Neural progenitor cell (in vitro differentiated cells): ENCODE data around the gene MYB. TPM values are rescaled to one million over a fixed set of nuclear protein-coding genes. Genes with fewer than 3 reads are reported as not detected.

Experiments used
- DNase-seq: peaks from one replicate; pipeline ENCODE4 v3.0.0-alpha.2; 2016; ENCODE audit warnings: low spot score
- H2AFZ ChIP-seq: fragments of 200-600 bp; sonication (generic); replicated peaks from 2 replicates; pipeline ENCODE4 v1.6.1; 2016; ENCODE audit warnings: antibody characterized with exemption
- H3F3A ChIP-seq: fragments of 200-600 bp; sonication (generic); 2 replicates; pipeline ENCODE4 v1.6.1; 2016; ENCODE audit warnings: antibody characterized with exemption, low read depth
- H3K27ac ChIP-seq: fragments of 200-600 bp; sonication (generic); 2 replicates; pipeline ENCODE4 v1.5.1; 2016; ENCODE audit warnings: mild to moderate bottlenecking
- H3K27me3 ChIP-seq: fragments of 200-600 bp; sonication (generic); 2 replicates; pipeline ENCODE4 v1.6.1; 2016; ENCODE audit warnings: mild to moderate bottlenecking, moderate library complexity
- H3K36me3 ChIP-seq: fragments of 200-600 bp; sonication (generic); 2 replicates; pipeline ENCODE4 v1.5.1; 2016
- H3K4me1 ChIP-seq: fragments of 200-600 bp; sonication (generic); 2 replicates; pipeline ENCODE4 v1.6.1; 2016; ENCODE audit warnings: mixed run types
- H3K4me2 ChIP-seq: fragments of 200-600 bp; sonication (generic); 2 replicates; pipeline ENCODE4 v1.6.1; 2016
- H3K4me3 ChIP-seq: fragments of 200-600 bp; sonication (generic); 2 replicates; pipeline ENCODE4 v1.5.1; 2016
- H3K79me2 ChIP-seq: fragments of 200-600 bp; sonication (generic); 2 replicates; pipeline ENCODE4 v1.6.1; 2016; ENCODE audit warnings: low read depth
- H3K9ac ChIP-seq: fragments of 200-600 bp; sonication (generic); 2 replicates; pipeline ENCODE4 v1.6.1; 2016
- H3K9me3 ChIP-seq: fragments of 200-600 bp; sonication (generic); 2 replicates; pipeline ENCODE4 v1.5.1; 2016; ENCODE audit warnings: low read depth
- H4K20me1 ChIP-seq: fragments of 200-600 bp; sonication (generic); 2 replicates; pipeline ENCODE4 v1.6.1; 2016; ENCODE audit warnings: low read depth
- H3K27ac Mint-ChIP-seq: 3 replicates; pipeline ENCODE4 v1.8.0; 2021; ENCODE audit warnings: mixed read lengths
- H3K27me3 Mint-ChIP-seq: 2 replicates; pipeline ENCODE4 v1.8.0; 2022; ENCODE audit warnings: low read depth, mild to moderate bottlenecking, inconsistent platforms, moderate library complexity, mixed read lengths; ENCODE audit not compliant: insufficient read depth
- H3K36me3 Mint-ChIP-seq: 3 replicates; pipeline ENCODE4 v1.8.0; 2021; ENCODE audit warnings: mixed read lengths
- H3K4me1 Mint-ChIP-seq: 3 replicates; pipeline ENCODE4 v1.8.0; 2021; ENCODE audit warnings: mixed read lengths
- H3K4me3 Mint-ChIP-seq: 3 replicates; pipeline ENCODE4 v1.8.0; 2021; ENCODE audit warnings: mild to moderate bottlenecking, moderate library complexity, mixed read lengths
- H3K9me3 Mint-ChIP-seq: 3 replicates; pipeline ENCODE4 v1.8.0; 2020; ENCODE audit warnings: mixed read lengths
- EZH2 ChIP-seq: fragments of 200-600 bp; sonication (generic); IDR thresholded peaks from 2 replicates; pipeline ENCODE4 v1.6.1; 2017; ENCODE audit warnings: antibody characterized with exemption, mild to moderate bottlenecking, moderate library complexity
- EZH2phosphoT487 ChIP-seq: fragments of 200-600 bp; sonication (generic); IDR thresholded peaks from 2 replicates; pipeline ENCODE4 v1.6.1; 2017; ENCODE audit warnings: antibody characterized with exemption
- total RNA-seq: library from RNA; depleted of rRNA; stranded (reverse); fragments of >200 nt; gene quantifications from 2 replicates; pipeline ENCODE4 v1.2.3, GENCODE V29; 2015; ENCODE audit warnings: low replicate concordance
- TF ChIP-seq, protein P1 (sequence below): fragments of 200-600 bp; sonication (generic); IDR thresholded peaks from 2 replicates; pipeline ENCODE4 v1.5.1; 2017; ENCODE audit warnings: antibody characterized with exemption, mild to moderate bottlenecking

The MYB gene
- total RNA-seq, 1 donor from 2014 or later = 3.0 TPM

DNA sequence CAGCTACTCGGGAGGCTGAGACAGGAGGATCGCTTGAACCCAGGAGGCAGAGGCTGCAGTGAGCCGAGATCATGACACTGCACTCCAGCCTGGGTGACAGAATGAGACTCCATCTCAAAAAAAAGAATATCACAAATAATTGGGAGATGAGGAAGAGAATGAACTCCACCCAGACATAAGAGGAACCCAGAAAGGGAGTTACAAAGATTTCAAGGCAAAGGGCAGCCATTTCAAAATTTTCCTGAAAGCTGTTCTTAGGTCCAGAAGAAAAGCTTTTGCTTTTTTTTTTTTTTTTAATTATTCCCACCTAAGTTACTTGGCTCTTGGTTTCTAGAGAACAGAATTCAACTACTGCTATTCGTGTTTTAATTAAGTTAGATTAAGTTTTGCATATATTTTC is 23.8 kb downstream of the MYB start:
- Mint-ChIP-seq H3K4me1 (no peaks in the 10 kb centered on the region), H3K27me3 (no peaks in the 10 kb centered on the region), H3K27ac (no peak overlapping the region), H3K36me3 (peaks cover 11% of the 10 kb centered on the region), H3K9me3 (peaks cover 2% of the 10 kb centered on the region), H3K4me3 (no peak overlapping the region)
- Histone ChIP-seq H3K4me1 (no peaks in the 10 kb centered on the region), H3K4me3 (no peak overlapping the region), H3K27me3 (no peaks in the 10 kb centered on the region), H3K36me3 (peaks cover 11% of the 10 kb centered on the region), H3K4me2 (no peak overlapping the region), H3F3A (no peaks in the 10 kb centered on the region), H4K20me1 (no peaks in the 10 kb centered on the region), H2AFZ (no peak overlapping the region), H3K9me3 (peaks cover 3% of the 10 kb centered on the region), H3K9ac (no peak overlapping the region), H3K79me2 (no peaks in the 10 kb centered on the region), H3K27ac (no peak overlapping the region)
- DNase-seq = no peak
- TF ChIP-seq EZH2phosphoT487 (no peak), EZH2 (no peak)
- TF ChIP-seq, protein P1, sequence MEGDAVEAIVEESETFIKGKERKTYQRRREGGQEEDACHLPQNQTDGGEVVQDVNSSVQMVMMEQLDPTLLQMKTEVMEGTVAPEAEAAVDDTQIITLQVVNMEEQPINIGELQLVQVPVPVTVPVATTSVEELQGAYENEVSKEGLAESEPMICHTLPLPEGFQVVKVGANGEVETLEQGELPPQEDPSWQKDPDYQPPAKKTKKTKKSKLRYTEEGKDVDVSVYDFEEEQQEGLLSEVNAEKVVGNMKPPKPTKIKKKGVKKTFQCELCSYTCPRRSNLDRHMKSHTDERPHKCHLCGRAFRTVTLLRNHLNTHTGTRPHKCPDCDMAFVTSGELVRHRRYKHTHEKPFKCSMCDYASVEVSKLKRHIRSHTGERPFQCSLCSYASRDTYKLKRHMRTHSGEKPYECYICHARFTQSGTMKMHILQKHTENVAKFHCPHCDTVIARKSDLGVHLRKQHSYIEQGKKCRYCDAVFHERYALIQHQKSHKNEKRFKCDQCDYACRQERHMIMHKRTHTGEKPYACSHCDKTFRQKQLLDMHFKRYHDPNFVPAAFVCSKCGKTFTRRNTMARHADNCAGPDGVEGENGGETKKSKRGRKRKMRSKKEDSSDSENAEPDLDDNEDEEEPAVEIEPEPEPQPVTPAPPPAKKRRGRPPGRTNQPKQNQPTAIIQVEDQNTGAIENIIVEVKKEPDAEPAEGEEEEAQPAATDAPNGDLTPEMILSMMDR = no peak

DNA sequence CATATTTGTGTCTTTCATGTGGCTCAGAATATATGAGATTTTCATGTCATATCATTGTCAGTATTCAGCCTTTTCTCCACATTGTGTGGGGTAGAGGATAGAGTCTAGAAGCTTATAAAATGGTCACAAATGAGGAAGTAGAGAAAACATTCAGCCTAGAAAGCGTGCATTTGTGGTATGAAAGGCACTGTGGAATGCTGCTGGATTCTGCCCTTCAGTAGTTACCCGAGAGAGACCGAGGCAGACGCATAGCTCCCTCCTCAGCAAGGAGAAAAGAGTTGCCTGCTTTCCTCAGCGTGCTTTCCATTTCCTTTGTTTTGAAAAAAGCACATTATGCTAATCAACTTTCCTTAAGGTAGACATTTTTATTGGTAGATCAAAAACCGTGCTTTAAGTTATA is 28.7 kb downstream of the MYB start:
- no peak for DNase-seq
- H3K27me3 Mint-ChIP-seq = no peaks in the 10 kb centered on the region
- H3F3A ChIP-seq = no peaks in the 10 kb centered on the region
- H2AFZ ChIP-seq = no peak overlapping the region
- H3K9me3 ChIP-seq = peaks cover 3% of the 10 kb centered on the region
- H3K79me2 ChIP-seq = no peaks in the 10 kb centered on the region
- H3K4me1 ChIP-seq = no peaks in the 10 kb centered on the region
- no peak overlapping the region for H3K4me3 ChIP-seq
- no peaks in the 10 kb centered on the region for H3K27me3 ChIP-seq
- H3K4me3 Mint-ChIP-seq = no peak overlapping the region
- peaks cover 7% of the 10 kb centered on the region for H3K36me3 ChIP-seq
- no peak overlapping the region for H3K27ac Mint-ChIP-seq
- H3K9me3 Mint-ChIP-seq = peaks cover 2% of the 10 kb centered on the region
- no peak overlapping the region for H3K9ac ChIP-seq
- no peaks in the 10 kb centered on the region for H4K20me1 ChIP-seq
- peaks cover 8% of the 10 kb centered on the region for H3K36me3 Mint-ChIP-seq
- no peaks in the 10 kb centered on the region for H3K4me1 Mint-ChIP-seq
- H3K4me2 ChIP-seq = no peak overlapping the region
- TF ChIP-seq EZH2phosphoT487 (no peak), EZH2 (no peak)
- TF ChIP-seq, protein P1 = no peak
- H3K27ac ChIP-seq = no peak overlapping the region

DNA sequence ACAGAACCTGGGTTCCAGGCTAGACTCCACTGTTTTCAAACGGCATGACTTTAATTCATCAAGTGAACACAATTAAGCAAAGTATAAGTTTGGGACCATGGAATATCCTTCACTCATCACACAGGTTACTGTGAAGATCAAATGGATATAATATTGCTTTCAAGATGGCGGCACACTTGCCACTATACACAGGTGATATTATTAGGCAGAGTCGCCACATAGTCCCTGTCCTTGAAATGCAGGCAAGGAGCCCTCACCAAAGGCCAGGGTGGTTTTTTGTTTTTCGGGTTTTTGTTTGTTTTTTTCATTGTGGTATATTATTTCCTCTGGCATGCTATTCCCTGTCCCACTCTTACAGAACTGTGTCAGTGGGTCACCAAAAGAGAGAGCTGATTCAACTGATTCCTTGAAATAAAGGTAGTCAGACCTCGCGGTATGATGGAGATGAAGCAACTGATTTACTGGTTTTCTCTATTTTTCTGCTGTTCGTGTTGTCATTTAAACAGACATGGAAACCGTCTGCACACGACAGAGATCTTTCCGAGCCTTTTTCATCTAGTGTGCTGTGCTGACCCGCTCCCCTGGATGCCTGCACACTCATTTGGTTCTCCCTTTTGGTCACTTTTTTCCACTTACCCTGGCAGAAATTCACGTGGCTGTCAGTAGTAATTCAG is 29.7 kb downstream of the MYB start:
- no peaks in the 10 kb centered on the region for H3K4me1 ChIP-seq
- peaks cover 7% of the 10 kb centered on the region for H3K36me3 ChIP-seq
- DNase-seq = no peak
- no peak overlapping the region for H2AFZ ChIP-seq
- H3K9ac ChIP-seq = no peak overlapping the region
- peaks cover 3% of the 10 kb centered on the region for H3K9me3 ChIP-seq
- H4K20me1 ChIP-seq = no peaks in the 10 kb centered on the region
- H3K4me3 ChIP-seq = no peak overlapping the region
- H3K79me2 ChIP-seq = no peaks in the 10 kb centered on the region
- TF ChIP-seq EZH2phosphoT487 (no peak), EZH2 (no peak)
- TF ChIP-seq, protein P1 = no peak
- no peak overlapping the region for H3K27ac Mint-ChIP-seq
- H3K27ac ChIP-seq = no peak overlapping the region
- H3K27me3 Mint-ChIP-seq = no peaks in the 10 kb centered on the region
- H3K27me3 ChIP-seq = no peaks in the 10 kb centered on the region
- H3K4me1 Mint-ChIP-seq = no peaks in the 10 kb centered on the region
- H3F3A ChIP-seq = no peaks in the 10 kb centered on the region
- peaks cover 2% of the 10 kb centered on the region for H3K9me3 Mint-ChIP-seq
- H3K4me3 Mint-ChIP-seq = no peak overlapping the region
- no peak overlapping the region for H3K4me2 ChIP-seq
- peaks cover 6% of the 10 kb centered on the region for H3K36me3 Mint-ChIP-seq
